SU-DHL-6 (cell line): ENCODE data around the gene FEM1B.

Experiments
- EZH2phosphoT487 ChIP-seq: fragments of 200-600 bp; sonication (generic), shearing (Covaris generic); conservative IDR thresholded peaks from 2 replicates; pipeline ENCODE4 v1.6.1; 2018; ENCODE audit warnings: mild to moderate bottlenecking, antibody characterized with exemption, low read length, moderate library complexity, mixed read lengths
- TF ChIP-seq, protein P1 (sequence below): fragments of 200-600 bp; sonication (generic); IDR thresholded peaks from one replicate; pipeline ENCODE4 v1.5.1; 2017; ENCODE audit warnings: antibody characterized with exemption, mild to moderate bottlenecking, low read length, moderate library complexity; ENCODE audit not compliant: insufficient read depth, poor library complexity, severe bottlenecking

DNA sequence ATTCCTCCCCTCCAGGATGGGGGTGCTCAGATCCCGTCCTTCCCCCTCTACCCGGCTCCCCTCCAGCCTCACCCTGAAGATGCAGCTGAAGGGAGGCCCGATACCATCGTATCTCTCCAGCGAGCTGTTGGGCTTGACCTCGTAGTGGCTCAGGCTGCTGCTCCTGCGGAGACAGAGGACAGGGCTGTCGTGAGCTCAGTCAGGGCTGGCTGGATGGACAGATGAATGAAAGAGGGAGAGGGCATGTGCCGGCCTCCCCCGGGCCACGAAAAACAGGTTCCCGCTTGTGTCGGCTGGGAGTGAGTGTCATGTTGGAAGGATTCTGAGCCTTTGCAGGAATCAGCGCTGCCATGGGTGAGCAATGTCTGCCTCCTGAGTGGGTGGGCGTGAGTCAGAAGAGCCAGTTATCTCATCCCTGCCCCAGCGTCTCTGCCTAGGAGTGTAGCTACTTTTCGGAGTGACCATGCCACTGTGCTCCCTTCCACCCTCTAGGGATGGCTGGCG, 35.2 kb downstream of the FEM1B start:
- TF ChIP-seq, protein P1, sequence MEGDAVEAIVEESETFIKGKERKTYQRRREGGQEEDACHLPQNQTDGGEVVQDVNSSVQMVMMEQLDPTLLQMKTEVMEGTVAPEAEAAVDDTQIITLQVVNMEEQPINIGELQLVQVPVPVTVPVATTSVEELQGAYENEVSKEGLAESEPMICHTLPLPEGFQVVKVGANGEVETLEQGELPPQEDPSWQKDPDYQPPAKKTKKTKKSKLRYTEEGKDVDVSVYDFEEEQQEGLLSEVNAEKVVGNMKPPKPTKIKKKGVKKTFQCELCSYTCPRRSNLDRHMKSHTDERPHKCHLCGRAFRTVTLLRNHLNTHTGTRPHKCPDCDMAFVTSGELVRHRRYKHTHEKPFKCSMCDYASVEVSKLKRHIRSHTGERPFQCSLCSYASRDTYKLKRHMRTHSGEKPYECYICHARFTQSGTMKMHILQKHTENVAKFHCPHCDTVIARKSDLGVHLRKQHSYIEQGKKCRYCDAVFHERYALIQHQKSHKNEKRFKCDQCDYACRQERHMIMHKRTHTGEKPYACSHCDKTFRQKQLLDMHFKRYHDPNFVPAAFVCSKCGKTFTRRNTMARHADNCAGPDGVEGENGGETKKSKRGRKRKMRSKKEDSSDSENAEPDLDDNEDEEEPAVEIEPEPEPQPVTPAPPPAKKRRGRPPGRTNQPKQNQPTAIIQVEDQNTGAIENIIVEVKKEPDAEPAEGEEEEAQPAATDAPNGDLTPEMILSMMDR: no peak
- no peak for TF ChIP-seq EZH2phosphoT487
